Stomach (tissue), 9 donors: ENCODE data around the gene NUP62. TPM values are rescaled to one million over a fixed set of nuclear protein-coding genes. Genes with fewer than 3 reads are reported as not detected.

Experiments used
- DNase-seq, 2 donors: peaks; one replicate each; pipeline versions ENCODE4 v3.0.0 to v3.0.0-alpha.2; 2013 to 2019
- H3K27ac ChIP-seq, 5 donors: fragments of 200-600 bp in 4 of 5; sonication (generic) in 4 of 5; one replicate each; pipeline ENCODE4 v1.5.1; 2013 to 2019; ENCODE audit warnings: mild to moderate bottlenecking in 1 of 5, moderate library complexity in 1 of 5
- H3K27me3 ChIP-seq, 3 donors: fragments of 200-600 bp; sonication (generic); one replicate each; pipeline ENCODE4 v1.5.1; 2017 to 2019; ENCODE audit warnings: mixed run types in 1 of 3
- H3K36me3 ChIP-seq, 4 donors: fragments of 200-600 bp; sonication (generic); 1 replicate in 3 of 4; 2 replicates in 1 of 4; pipeline ENCODE4 v1.5.1; 2016 to 2019
- H3K4me1 ChIP-seq, 4 donors: fragments of 200-600 bp; sonication (generic); one replicate each; pipeline ENCODE4 v1.5.1; 2016 to 2019
- H3K4me3 ChIP-seq, 4 donors: fragments of 200-600 bp; sonication (generic) in 3 of 4; one replicate each; pipeline ENCODE4 v1.5.1; 2016 to 2019; ENCODE audit warnings: mild to moderate bottlenecking in 1 of 4
- H3K9me3 ChIP-seq, 4 donors: fragments of 200-600 bp; sonication (generic); one replicate each; pipeline ENCODE4 v1.5.1; 2016 to 2019
- EP300 ChIP-seq: sonication (generic); formaldehyde crosslinking; IDR thresholded peaks from one replicate; pipeline ENCODE4 v1.6.1; 2017; ENCODE audit warnings: antibody characterized with exemption
- POLR2A ChIP-seq, 4 donors: fragments of 450-650 bp; IDR thresholded peaks; one replicate each; pipeline ENCODE4 v1.6.1; 2016; ENCODE audit warnings: antibody characterized with exemption in 4 of 4, control low read depth in 2 of 4, mild to moderate bottlenecking in 1 of 4, moderate library complexity in 1 of 4
- POLR2AphosphoS5 ChIP-seq, 3 donors: sonication (generic); formaldehyde crosslinking; IDR thresholded peaks; one replicate each; pipeline ENCODE4 v1.6.1; 2016; ENCODE audit warnings: antibody characterized with exemption in 3 of 3
- WGBS, 5 donors: extraction: QIAGEN DNeasy Blood & Tissue Kit in 3 of 5; methylation state at CpG; one replicate each; pipeline versions ENCODE4 v1.1.5 to v1.1.7; 2013 to 2018; 5-methylcytosine and 5-hydroxymethylcytosine counted together
- intact Hi-C: fragments of 100-400 bp; cut with DNase I; formaldehyde crosslinking; loops from one replicate; pipeline ENCODE4 v1.15.1; 2023; ENCODE audit warnings: low total_unique reads
- polyA plus RNA-seq, 3 donors: library from polyadenylated mRNA; stranded (reverse); fragments of 200-250 nt; gene quantifications; one replicate each; pipeline ENCODE4 v1.2.3, GENCODE V29; 2013
- total RNA-seq, 5 donors: library from RNA; depleted of rRNA; stranded (reverse); fragments of >200 nt; gene quantifications; one replicate each; pipeline versions ENCODE4 v1.1.0 to v1.2.3, GENCODE V29; 2014 to 2016
- TF ChIP-seq, protein P1 (sequence below), 7 experiments: fragments of 450-650 bp in 4 of 7; fragments of 200-600 bp in 3 of 7; sonication (generic) in 3 of 7; IDR thresholded peaks; one replicate each; pipeline ENCODE4 v1.5.1; 2016 to 2019; ENCODE audit warnings: antibody characterized with exemption in 7 of 7, control low read depth in 2 of 7, mild to moderate bottlenecking in 1 of 7
- donor health status: healthy with polysubstance abuse.
- donor health status: Bipolar disorder and iron deficiency.
- donor health status: healthy.

The NUP62 gene
- total and polyA plus RNA-seq, 8 donors = 5.3 to 58.0 (median 15.2) TPM

DNA sequence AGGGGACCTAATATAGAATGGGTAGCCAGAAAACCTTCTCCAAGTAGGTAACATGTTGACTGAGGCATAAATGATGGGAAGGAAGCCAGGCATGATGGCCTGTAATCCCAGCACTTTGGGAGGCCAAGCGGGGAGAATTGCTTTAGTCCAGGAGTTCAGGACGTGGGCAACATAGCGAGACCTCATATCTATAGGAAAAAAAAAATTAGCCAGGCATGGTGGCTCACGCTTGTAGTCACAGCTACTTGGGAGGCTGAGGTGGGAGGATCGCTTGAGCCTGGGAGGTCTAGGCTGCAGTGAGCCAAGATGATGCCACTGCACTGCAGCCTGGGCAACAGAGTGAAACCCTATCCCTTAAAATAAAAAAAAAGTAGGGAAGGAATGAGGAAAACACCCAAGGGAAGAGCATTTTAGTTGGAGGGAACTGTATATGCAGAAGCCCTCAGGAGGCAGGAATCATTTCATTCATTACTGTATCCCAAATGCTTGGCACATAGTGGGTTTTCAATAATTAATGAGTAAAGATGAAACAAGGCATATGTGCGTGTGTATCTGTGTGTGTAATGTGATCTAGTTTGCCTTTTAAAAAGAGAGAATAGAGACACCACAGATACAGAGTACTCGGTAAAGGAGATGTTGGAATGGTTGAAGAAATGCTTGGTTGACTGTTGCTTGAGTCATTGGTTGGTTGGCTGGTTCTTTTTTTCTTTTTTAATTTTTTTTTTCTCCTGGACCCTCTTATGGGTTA, 2.2 kb upstream of the NUP62 start:
- TF ChIP-seq, protein P1, sequence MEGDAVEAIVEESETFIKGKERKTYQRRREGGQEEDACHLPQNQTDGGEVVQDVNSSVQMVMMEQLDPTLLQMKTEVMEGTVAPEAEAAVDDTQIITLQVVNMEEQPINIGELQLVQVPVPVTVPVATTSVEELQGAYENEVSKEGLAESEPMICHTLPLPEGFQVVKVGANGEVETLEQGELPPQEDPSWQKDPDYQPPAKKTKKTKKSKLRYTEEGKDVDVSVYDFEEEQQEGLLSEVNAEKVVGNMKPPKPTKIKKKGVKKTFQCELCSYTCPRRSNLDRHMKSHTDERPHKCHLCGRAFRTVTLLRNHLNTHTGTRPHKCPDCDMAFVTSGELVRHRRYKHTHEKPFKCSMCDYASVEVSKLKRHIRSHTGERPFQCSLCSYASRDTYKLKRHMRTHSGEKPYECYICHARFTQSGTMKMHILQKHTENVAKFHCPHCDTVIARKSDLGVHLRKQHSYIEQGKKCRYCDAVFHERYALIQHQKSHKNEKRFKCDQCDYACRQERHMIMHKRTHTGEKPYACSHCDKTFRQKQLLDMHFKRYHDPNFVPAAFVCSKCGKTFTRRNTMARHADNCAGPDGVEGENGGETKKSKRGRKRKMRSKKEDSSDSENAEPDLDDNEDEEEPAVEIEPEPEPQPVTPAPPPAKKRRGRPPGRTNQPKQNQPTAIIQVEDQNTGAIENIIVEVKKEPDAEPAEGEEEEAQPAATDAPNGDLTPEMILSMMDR (IDR thresholded peaks at IDR 0.05) = no peak
- TF ChIP-seq EP300 = no peak
- no peak for TF ChIP-seq POLR2A (IDR thresholded peaks at IDR 0.05)
- 89 to 98% (median 94%) methylated on average over 7 of the region's 7 CpGs for WGBS, 5 donors
- Histone ChIP-seq H3K4me1 (peaks cover 15 to 33% (median 28%) of the 10 kb centered on the region in 4 donors), H3K4me3 (no peak overlapping the region), H3K27ac (no peak overlapping the region), H3K9me3 (no peaks in the 10 kb centered on the region), H3K27me3 (no peaks in the 10 kb centered on the region), H3K36me3 (peaks cover 6 to 41% (median 25%) of the 10 kb centered on the region in 4 donors)
- no peak for DNase-seq
- intact Hi-C loops = no loop called here

DNA sequence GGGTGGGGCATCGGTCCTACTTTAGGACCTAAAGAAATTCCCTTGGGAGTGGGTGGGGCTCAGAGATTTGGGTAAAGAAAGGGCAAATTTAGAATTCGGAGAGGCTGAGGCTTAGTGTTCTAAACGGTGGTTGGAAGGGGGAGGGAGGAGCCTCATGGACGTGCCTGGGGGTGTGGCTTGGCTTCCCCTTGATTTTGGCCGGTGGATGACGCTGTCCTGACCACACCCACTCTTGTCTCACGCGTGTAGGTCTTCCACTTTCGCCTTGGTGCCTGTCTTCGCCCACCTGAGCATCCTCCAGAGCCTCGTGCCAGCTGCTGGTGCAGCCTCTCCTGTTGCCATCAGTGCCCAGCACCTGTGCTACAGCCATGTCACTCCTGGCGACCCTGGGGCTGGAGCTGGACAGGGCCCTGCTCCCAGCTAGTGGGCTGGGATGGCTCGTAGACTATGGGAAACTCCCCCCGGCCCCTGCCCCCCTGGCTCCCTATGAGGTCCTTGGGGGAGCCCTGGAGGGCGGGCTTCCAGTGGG, 1.2 kb upstream of the NUP62 start:
- peaks cover 15 to 41% (median 30%) of the 10 kb centered on the region in 4 donors for H3K4me1 ChIP-seq
- TF ChIP-seq POLR2A (IDR thresholded peaks at IDR 0.05) (no peak), EP300 (no peak), POLR2AphosphoS5 (IDR thresholded peaks at IDR 0.05) (no peak)
- TF ChIP-seq, protein P1 (IDR thresholded peaks at IDR 0.05) = no peak
- H3K4me3 ChIP-seq = peak overlapping the region in 3 of 4 donors; percentile 93 to 100 (median 97)
- intact Hi-C loops = no loop called here
- H3K27me3 ChIP-seq = no peaks in the 10 kb centered on the region
- DNase-seq = peak in 1 of 2 donors; percentile 68
- H3K9me3 ChIP-seq = no peaks in the 10 kb centered on the region
- 60 to 67% (median 64%) methylated on average over 15 of the region's 15 CpGs for WGBS, 5 donors
- peaks cover 6 to 48% (median 29%) of the 10 kb centered on the region in 4 donors for H3K36me3 ChIP-seq
- peak overlapping the region in 4 of 5 donors; percentile 24 to 99 (median 93) for H3K27ac ChIP-seq

DNA sequence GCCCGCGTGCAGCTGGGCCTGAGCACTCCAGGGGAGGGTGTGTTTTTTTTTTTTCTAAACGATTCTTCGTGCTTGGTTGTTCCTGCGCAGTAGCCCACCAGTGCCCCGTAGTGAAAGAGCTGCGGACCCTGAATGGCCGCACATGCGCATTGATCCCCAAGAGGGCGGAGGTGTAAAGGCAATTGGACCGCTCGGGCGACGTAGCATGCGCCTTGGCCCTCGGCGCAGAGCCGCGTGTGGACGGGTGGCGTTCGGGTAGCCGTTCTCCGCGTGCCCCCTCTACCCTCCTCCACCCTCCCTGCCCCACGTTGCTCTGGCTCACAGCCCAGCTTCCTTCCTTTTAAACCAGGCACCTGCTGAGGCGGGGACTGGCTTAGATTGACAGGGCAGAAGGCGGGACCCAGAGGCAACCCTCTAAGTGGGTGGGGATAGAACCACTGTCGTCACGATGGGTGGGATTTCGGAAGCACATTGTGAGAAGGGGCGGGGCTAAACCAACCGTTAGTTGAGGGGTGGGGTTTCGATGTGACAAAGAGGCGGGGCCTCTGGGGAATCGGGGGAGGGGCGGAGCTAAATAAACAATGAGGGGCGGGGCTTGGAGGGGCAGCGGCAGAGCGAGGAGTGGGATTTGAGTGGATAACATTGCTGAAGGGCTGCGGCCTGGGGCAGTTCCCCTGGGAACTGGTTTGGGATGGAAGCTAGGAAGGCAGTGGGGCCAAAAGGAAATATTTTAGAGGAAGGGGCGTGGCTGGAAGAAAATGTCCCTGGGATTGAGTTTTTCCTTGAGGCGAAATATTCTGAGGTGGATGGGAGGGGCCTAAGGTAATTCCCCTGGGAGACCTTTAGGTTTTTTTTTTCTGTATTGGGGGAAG, 543 bp upstream of the NUP62 start:
- intact Hi-C loops = no loop called here
- peak; percentile 91 to 98 for DNase-seq
- H3K27ac ChIP-seq = peak overlapping the region; percentile 87 to 99 (median 94)
- 3 to 5% (median 5%) methylated on average over 38 to 43 of the region's 43 CpGs for WGBS, 5 donors
- TF ChIP-seq, protein P1 (IDR thresholded peaks at IDR 0.05) = peak in 1 of 7 experiments; percentile 35
- TF ChIP-seq POLR2A (IDR thresholded peaks at IDR 0.05) = peak in 1 of 4 donors; percentile 60
- TF ChIP-seq EP300 = no peak
- TF ChIP-seq POLR2AphosphoS5 (IDR thresholded peaks at IDR 0.05) = peak; percentile 34 to 97 (median 82)
- no peaks in the 10 kb centered on the region for H3K9me3 ChIP-seq
- H3K27me3 ChIP-seq = no peaks in the 10 kb centered on the region
- H3K36me3 ChIP-seq = peaks cover 7 to 55% (median 33%) of the 10 kb centered on the region in 4 donors
- peaks cover 15 to 48% (median 32%) of the 10 kb centered on the region in 4 donors for H3K4me1 ChIP-seq
- H3K4me3 ChIP-seq = peak overlapping the region; percentile 76 to 100 (median 95)
